HG02943 (cell line): ENCODE data around the gene MTCL1.

ENCODE experiments used
- ATAC-seq: cut with Tn5 transposase; IDR thresholded peaks from one replicate; pipeline ENCODE4 v1.9.1; 2021; ENCODE audit warnings: mild to moderate bottlenecking, low read depth, moderate library complexity; ENCODE audit not compliant: unreplicated experiment

MTCL1 gene

GRCh38 chr18:8766559-8767293 is 61.4 kb downstream of the MTCL1 start:
- ATAC-seq, result no peak

GRCh38 chr18:8767340-8767739 is 62.0 kb downstream of the MTCL1 start:
- ATAC-seq, result no peak

- ATAC-seq, result no peak
Observed at GRCh38 chr18:8769509-8770095, 64.2 kb downstream of the MTCL1 start.

GRCh38 chr18:8770657-8771056 is 65.3 kb downstream of the MTCL1 start:
- ATAC-seq, result no peak

GRCh38 chr18:8771930-8772329 is 66.6 kb downstream of the MTCL1 start:
- ATAC-seq, result no peak

- no peak for ATAC-seq
Observed at GRCh38 chr18:8773980-8774379, 68.6 kb downstream of the MTCL1 start.

GRCh38 chr18:8776013-8776943 is 70.9 kb downstream of the MTCL1 start:
- no peak for ATAC-seq

GRCh38 chr18:8777846-8778245 is 72.5 kb downstream of the MTCL1 start:
- no peak for ATAC-seq

- no peak for ATAC-seq
Observed at GRCh38 chr18:8778386-8778785, 73.0 kb downstream of the MTCL1 start.

GRCh38 chr18:8778824-8779223 is 73.5 kb downstream of the MTCL1 start:
- ATAC-seq, result no peak

GRCh38 chr18:8779251-8779650 is 73.9 kb downstream of the MTCL1 start:
- ATAC-seq, result no peak

GRCh38 chr18:8780227-8780626 is 74.9 kb downstream of the MTCL1 start:
- no peak for ATAC-seq

- no peak for ATAC-seq
Observed at GRCh38 chr18:8781671-8782070, 76.3 kb downstream of the MTCL1 start.

- no peak for ATAC-seq
Observed at GRCh38 chr18:8783335-8783993, 78.1 kb downstream of the MTCL1 start.

GRCh38 chr18:8783994-8784530 is 78.7 kb downstream of the MTCL1 start:
- no peak for ATAC-seq

- ATAC-seq, result no peak
Observed at GRCh38 chr18:8785261-8785660, 79.9 kb downstream of the MTCL1 start.

GRCh38 chr18:8785855-8786482 is 80.6 kb downstream of the MTCL1 start:
- ATAC-seq, result no peak

GRCh38 chr18:8786483-8787370 is 81.4 kb downstream of the MTCL1 start:
- no peak for ATAC-seq

GRCh38 chr18:8787371-8787670 is 82.0 kb downstream of the MTCL1 start:
- ATAC-seq, result no peak
